SK-N-SH (cell line): Measurements from ENCODE around the gene TRIM15. TPM values are rescaled to one million over a fixed set of nuclear protein-coding genes. Genes with fewer than 3 reads are reported as not detected.

Experiments
- CTCF ChIA-PET: fragments of 300-600, 350-600 bp; formaldehyde crosslinking; extraction: SDS; loops from one replicate; lab custom pipeline; 2021; lab: Yijun Ruan, JAX
- POLR2A ChIA-PET: fragments of 350-600 bp; sonication (Branson Sonifier 250); formaldehyde crosslinking; extraction: SDS; loops from one replicate; lab custom pipeline; 2020; ENCODE audit warnings: antibody characterized with exemption, inconsistent platforms; lab: Yijun Ruan, JAX
- DNase-seq: peaks from one replicate; pipeline ENCODE4 v3.0.0; 2012
- H2AFZ ChIP-seq: fragments of 200-600 bp; sonication (generic); 2 replicates; pipeline ENCODE4 v1.8.1; 2016; ENCODE audit warnings: antibody characterized with exemption, mild to moderate bottlenecking, low read depth
- H3F3A ChIP-seq: fragments of 200-600 bp; sonication (generic); replicated peaks from 2 replicates; pipeline ENCODE3; 2016; ENCODE audit warnings: antibody characterized with exemption, mild to moderate bottlenecking; ENCODE audit not compliant: insufficient read depth
- H3K27ac ChIP-seq, 2 experiments: fragments of 200-500 bp in 1 of 2; fragments of 200-600 bp in 1 of 2; sonication (Bioruptor generic) in 1 of 2; sonication (generic), shearing (Covaris generic) in 1 of 2; 2 replicates each; pipeline versions ENCODE4 v1.5.1 to v1.6.1; 2014 to 2016; ENCODE audit warnings: low read depth in 2 of 2, inconsistent platforms in 1 of 2, low read length in 1 of 2, mild to moderate bottlenecking in 1 of 2, mixed read lengths in 1 of 2
- H3K27me3 ChIP-seq: fragments of 200-600 bp; sonication (generic), shearing (Covaris generic); 2 replicates; pipeline ENCODE4 v1.6.1; 2016; ENCODE audit warnings: mixed run types; ENCODE audit not compliant: insufficient read depth
- H3K36me3 ChIP-seq, 2 experiments: fragments of 200-500 bp in 1 of 2; fragments of 200-600 bp in 1 of 2; sonication (Bioruptor generic) in 1 of 2; sonication (generic) in 1 of 2; replicated peaks in 1 of 2; 2 replicates each; pipeline versions ENCODE3 to v1.5.1; 2014 to 2016; ENCODE audit warnings: low read length in 1 of 2, mild to moderate bottlenecking in 1 of 2; ENCODE audit not compliant: insufficient read depth in 2 of 2, control insufficient read depth in 1 of 2
- H3K4me1 ChIP-seq, 2 experiments: fragments of 200-500 bp in 1 of 2; fragments of 200-600 bp in 1 of 2; sonication (Bioruptor generic) in 1 of 2; sonication (generic), shearing (Covaris generic) in 1 of 2; 2 replicates each; pipeline versions ENCODE4 v1.5.1 to v1.6.1; 2014 to 2016; ENCODE audit warnings: low read depth in 1 of 2, low read length in 1 of 2, mixed run types in 1 of 2; ENCODE audit not compliant: insufficient read depth in 2 of 2, control insufficient read depth in 1 of 2
- H3K4me2 ChIP-seq: fragments of 200-600 bp; sonication (generic), shearing (Covaris generic); 2 replicates; pipeline ENCODE4 v1.6.1; 2017; ENCODE audit warnings: mixed run types
- H3K4me3 ChIP-seq, 2 experiments: fragments of 200-500 bp in 1 of 2; fragments of 200-600 bp in 1 of 2; sonication (Bioruptor generic) in 1 of 2; sonication (generic), shearing (Covaris generic) in 1 of 2; 2 replicates each; pipeline versions ENCODE4 v1.5.1 to v1.8.1; 2014 to 2016; ENCODE audit warnings: low read depth in 2 of 2, inconsistent platforms in 1 of 2, low read length in 1 of 2, mild to moderate bottlenecking in 1 of 2, mixed read lengths in 1 of 2, moderate library complexity in 1 of 2
- H3K79me2 ChIP-seq: fragments of 200-600 bp; sonication (generic); 2 replicates; pipeline ENCODE4 v1.8.1; 2017; ENCODE audit warnings: mild to moderate bottlenecking; ENCODE audit not compliant: insufficient read depth
- H3K9ac ChIP-seq: fragments of 200-600 bp; sonication (generic); 2 replicates; pipeline ENCODE4 v1.6.1; 2017; ENCODE audit warnings: mixed run types
- H3K9me2 ChIP-seq: fragments of 200-600 bp; sonication (generic); 2 replicates; pipeline ENCODE4 v1.6.1; 2017; ENCODE audit warnings: mixed run types
- H3K9me3 ChIP-seq: fragments of 200-600 bp; sonication (generic); 2 replicates; pipeline ENCODE4 v1.6.1; 2017; ENCODE audit warnings: mixed run types, mild to moderate bottlenecking, moderate library complexity
- H4K20me1 ChIP-seq: fragments of 200-600 bp; sonication (generic); 2 replicates; pipeline ENCODE4 v1.6.1; 2017; ENCODE audit warnings: mild to moderate bottlenecking, mixed run types; ENCODE audit not compliant: insufficient read depth
- CHD2 ChIP-seq: fragments of 150-350 bp; IDR thresholded peaks from 2 replicates; pipeline ENCODE4 v1.6.1; 2018; ENCODE audit warnings: low read length; ENCODE audit not compliant: partially characterized antibody
- CTCF ChIP-seq: fragments of 200-600 bp; sonication (generic); IDR thresholded peaks from 2 replicates; pipeline ENCODE4 v1.6.1; 2017; ENCODE audit warnings: antibody characterized with exemption, mild to moderate bottlenecking, moderate library complexity
- EP300 ChIP-seq, 2 experiments: IDR thresholded peaks; 2 replicates each; pipeline versions ENCODE4 v1.4.0 to v1.6.1; 2012; ENCODE audit warnings: borderline replicate concordance in 1 of 2, low read depth in 1 of 2, low read length in 1 of 2
- FOSL2 ChIP-seq: IDR thresholded peaks from 2 replicates; pipeline ENCODE4 v1.4.0; 2012; ENCODE audit warnings: low read depth, mild to moderate bottlenecking, moderate library complexity, borderline replicate concordance
- IRF3 ChIP-seq: fragments of 150-350 bp; IDR thresholded peaks from 2 replicates; pipeline ENCODE4 v1.6.1; 2016; ENCODE audit warnings: mild to moderate bottlenecking, low read depth, low read length
- JUND ChIP-seq: IDR thresholded peaks from 2 replicates; pipeline ENCODE4 v1.4.0; 2012
- MAX ChIP-seq: IDR thresholded peaks from 2 replicates; pipeline ENCODE4 v1.4.0; 2012; ENCODE audit warnings: low read depth
- PBX3 ChIP-seq: IDR thresholded peaks from 2 replicates; pipeline ENCODE4; 2012
- POLR2AphosphoS5 ChIP-seq: IDR thresholded peaks from 2 replicates; pipeline ENCODE4 v1.6.1; 2012; ENCODE audit warnings: low read depth, low read length
- RCOR1 ChIP-seq: fragments of 150-350 bp; IDR thresholded peaks from 2 replicates; pipeline ENCODE4 v1.6.1; 2017; ENCODE audit warnings: antibody characterized with exemption, low read length
- RXRA ChIP-seq: IDR thresholded peaks from 2 replicates; pipeline ENCODE4 v1.4.0; 2012; ENCODE audit warnings: low read depth, mild to moderate bottlenecking, borderline replicate concordance
- SIN3A ChIP-seq: IDR thresholded peaks from 2 replicates; pipeline ENCODE4 v1.6.1; 2012; ENCODE audit warnings: low read depth, mild to moderate bottlenecking, low read length, moderate library complexity, borderline replicate concordance
- SMC3 ChIP-seq: IDR thresholded peaks from 2 replicates; pipeline ENCODE4 v1.6.1; 2012; ENCODE audit warnings: low read depth, low read length, improper control_type of control experiment
- USF2 ChIP-seq: fragments of 150-350 bp; IDR thresholded peaks from 2 replicates; pipeline ENCODE4 v1.6.1; 2017; ENCODE audit warnings: antibody characterized with exemption, low read length, low read depth, borderline replicate concordance
- YY1 ChIP-seq: IDR thresholded peaks from 2 replicates; pipeline ENCODE4 v1.4.0; 2012; ENCODE audit warnings: low read depth, mild to moderate bottlenecking
- WGBS: methylation state at CpG from one replicate; pipeline ENCODE4 v1.1.6; 2017; ENCODE audit warnings: low lambda C conversion rate; 5-methylcytosine and 5-hydroxymethylcytosine counted together
- polyA plus RNA-seq, 3 experiments: library from polyadenylated mRNA; depleted of rRNA; stranded (reverse); fragments of >200 nt; gene quantifications; 2 replicates each; pipeline ENCODE4 v1.2.3, GENCODE V29; 2012

TRIM15 gene
- polyA plus RNA-seq, 1 of the 3 experiments (the other 2 are of a cell fraction): not detected

GRCh38 chr6:30149234-30149633, 14.1 kb upstream of the TRIM15 start:
- WGBS: 16% methylated on average over 3 of the region's 3 CpGs
- no peak for DNase-seq
- POLR2A ChIA-PET: no interaction called here
- Histone ChIP-seq H3K9ac (no peak overlapping the region), H4K20me1 (no peaks in the 10 kb centered on the region), H3K27me3 (peaks cover 22% of the 10 kb centered on the region), H3K4me1 (peaks cover 0 to 2% of the 10 kb centered on the region in 2 experiments; a peak in 1 of 4 replicates)
- TF ChIP-seq EP300 (IDR thresholded peaks at IDR 0.05; ENCODE audit: borderline replicate concordance in 1 of 2, low read depth in 1 of 2, low read length in 1 of 2): no peak
- TF ChIP-seq CTCF: peak; percentile 24; the same call in 1 of the 2 replicates
- TF ChIP-seq RCOR1: no peak
- TF ChIP-seq MAX: no peak
- TF ChIP-seq YY1: no peak
- TF ChIP-seq SMC3: peak; percentile 15; the same call in 1 of the 2 replicates
- no peak for TF ChIP-seq FOSL2
- no peak for TF ChIP-seq USF2
- TF ChIP-seq, all 33 proteins: peak for 2
- no peak overlapping the region for H3K4me3 ChIP-seq
- H3K9me2 ChIP-seq: no peaks in the 10 kb centered on the region
- no peaks in the 10 kb centered on the region for H3F3A ChIP-seq
- H2AFZ ChIP-seq: no peak overlapping the region
- no peak overlapping the region for H3K4me2 ChIP-seq
- CTCF ChIA-PET: interaction anchor here (1.3 to 9.3 kb wide), 2 partner anchors 18 to 24 kb away, joined by 4 to 91 read pairs; no protein-coding TSS in a partner anchor
- H3K9me3 ChIP-seq: no peaks in the 10 kb centered on the region
- H3K27ac ChIP-seq: no peak overlapping the region
- H3K79me2 ChIP-seq: no peaks in the 10 kb centered on the region
- H3K36me3 ChIP-seq: no peaks in the 10 kb centered on the region

- Histone ChIP-seq H3K27ac (no peak overlapping the region), H3K9ac (no peak overlapping the region), H3K4me2 (no peak overlapping the region), H3K9me3 (no peaks in the 10 kb centered on the region), H3F3A (no peaks in the 10 kb centered on the region), H3K79me2 (no peaks in the 10 kb centered on the region), H3K4me3 (no peak overlapping the region), H3K4me1 (no peaks in the 10 kb centered on the region; a peak in 1 of 4 replicates), H3K9me2 (no peaks in the 10 kb centered on the region), H3K36me3 (no peaks in the 10 kb centered on the region), H2AFZ (no peak overlapping the region), H3K27me3 (peaks cover 18% of the 10 kb centered on the region; the same call in 1 of the 2 replicates), H4K20me1 (no peaks in the 10 kb centered on the region)
- TF ChIP-seq JUND (no peak), PBX3 (no peak), IRF3 (no peak), YY1 (no peak), POLR2AphosphoS5 (no peak), SIN3A (no peak), CTCF (no peak), SMC3 (no peak), RXRA (no peak), FOSL2 (no peak), CHD2 (no peak)
- DNase-seq: no peak
- 23% methylated on average over 7 of the region's 7 CpGs for WGBS
- ChIA-PET CTCF (interaction anchor here (2.8 to 6.4 kb wide), 2 partner anchors 18 to 47 kb away, joined by 11 to 38 read pairs; no protein-coding TSS in a partner anchor), POLR2A (no interaction called here)
Observed at GRCh38 chr6:30149858-30150550, 13.3 kb upstream of the TRIM15 start.
